GM12875 (cell line): ENCODE results near the gene SLC13A2.

Experiments used
- H3K4me3 ChIP-seq: one replicate; pipeline ENCODE4 v1.5.1; 2011; ENCODE audit warnings: low read depth, low read length, control low read depth
- TF ChIP-seq, protein P1 (sequence below): IDR thresholded peaks from 2 replicates; pipeline ENCODE4 v1.5.1; 2011; ENCODE audit warnings: low read depth, mild to moderate bottlenecking, control low read depth, inconsistent platforms, low read length, moderate library complexity, borderline replicate concordance; ENCODE audit not compliant: insufficient read depth

The SLC13A2 gene

GRCh38 chr17:28530250-28530649 lies 56.8 kb downstream of the SLC13A2 start:
- TF ChIP-seq, protein P1, sequence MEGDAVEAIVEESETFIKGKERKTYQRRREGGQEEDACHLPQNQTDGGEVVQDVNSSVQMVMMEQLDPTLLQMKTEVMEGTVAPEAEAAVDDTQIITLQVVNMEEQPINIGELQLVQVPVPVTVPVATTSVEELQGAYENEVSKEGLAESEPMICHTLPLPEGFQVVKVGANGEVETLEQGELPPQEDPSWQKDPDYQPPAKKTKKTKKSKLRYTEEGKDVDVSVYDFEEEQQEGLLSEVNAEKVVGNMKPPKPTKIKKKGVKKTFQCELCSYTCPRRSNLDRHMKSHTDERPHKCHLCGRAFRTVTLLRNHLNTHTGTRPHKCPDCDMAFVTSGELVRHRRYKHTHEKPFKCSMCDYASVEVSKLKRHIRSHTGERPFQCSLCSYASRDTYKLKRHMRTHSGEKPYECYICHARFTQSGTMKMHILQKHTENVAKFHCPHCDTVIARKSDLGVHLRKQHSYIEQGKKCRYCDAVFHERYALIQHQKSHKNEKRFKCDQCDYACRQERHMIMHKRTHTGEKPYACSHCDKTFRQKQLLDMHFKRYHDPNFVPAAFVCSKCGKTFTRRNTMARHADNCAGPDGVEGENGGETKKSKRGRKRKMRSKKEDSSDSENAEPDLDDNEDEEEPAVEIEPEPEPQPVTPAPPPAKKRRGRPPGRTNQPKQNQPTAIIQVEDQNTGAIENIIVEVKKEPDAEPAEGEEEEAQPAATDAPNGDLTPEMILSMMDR = no peak
- no peak overlapping the region for H3K4me3 ChIP-seq

DNA sequence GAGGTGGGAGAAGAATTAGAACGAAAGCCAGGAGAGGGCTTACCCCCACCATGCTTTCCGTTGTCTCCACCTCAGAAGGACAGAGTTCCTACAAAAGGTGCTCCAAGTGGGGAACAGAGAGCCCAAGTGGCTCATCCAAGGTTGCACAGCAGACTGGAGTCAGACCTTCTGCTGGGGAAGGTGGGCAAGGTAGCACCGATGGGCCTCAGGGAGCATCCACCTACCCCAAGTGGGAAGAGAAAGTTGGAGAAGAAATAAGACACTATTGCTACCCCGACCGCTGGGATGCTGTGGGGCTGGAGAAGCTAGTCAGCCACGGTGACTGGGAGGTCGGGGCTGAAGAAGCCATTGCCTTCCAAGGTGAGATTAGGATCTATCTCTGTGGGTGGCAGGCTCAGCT lies 57.5 kb downstream of the SLC13A2 start:
- TF ChIP-seq, protein P1 = no peak
- H3K4me3 ChIP-seq = no peak overlapping the region

- no peak overlapping the region for H3K4me3 ChIP-seq
- TF ChIP-seq, protein P1 = no peak
These were observed 58.9 kb downstream of the SLC13A2 start for GRCh38 chr17:28532050-28532960.

DNA sequence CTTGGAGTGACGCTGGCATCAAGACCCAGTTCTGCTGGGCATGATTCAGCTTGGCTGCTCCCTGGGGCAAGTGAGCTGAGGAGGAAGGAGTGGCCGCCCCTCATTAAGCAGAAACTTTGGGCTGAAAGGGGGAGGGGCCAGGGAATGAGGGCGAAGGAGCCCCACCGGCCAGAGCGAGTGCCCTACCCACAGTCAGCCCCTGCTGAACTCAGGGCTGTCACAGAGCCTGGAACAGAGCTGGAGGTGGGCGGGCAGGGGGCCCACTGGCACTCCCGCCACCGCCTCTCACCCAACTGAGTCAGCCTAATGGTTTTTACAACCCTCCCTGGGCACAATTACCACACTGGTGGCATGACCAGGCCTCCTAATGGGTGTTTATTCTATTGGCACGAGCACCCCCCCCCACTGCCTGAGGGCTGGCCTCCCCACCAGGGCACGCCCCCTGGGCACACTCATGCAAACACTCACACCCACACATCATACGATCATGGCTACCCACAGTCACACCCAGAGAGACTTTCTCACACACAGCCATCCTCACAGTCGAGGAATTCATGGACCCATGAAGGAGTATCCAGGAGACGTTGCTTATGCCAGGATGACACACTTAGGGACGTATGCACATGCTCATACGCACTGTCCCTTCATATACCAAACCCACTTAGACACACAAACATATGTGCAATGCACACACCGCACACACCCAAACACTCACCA lies 59.8 kb downstream of the SLC13A2 start:
- TF ChIP-seq, protein P1 = no peak
- no peak overlapping the region for H3K4me3 ChIP-seq

DNA sequence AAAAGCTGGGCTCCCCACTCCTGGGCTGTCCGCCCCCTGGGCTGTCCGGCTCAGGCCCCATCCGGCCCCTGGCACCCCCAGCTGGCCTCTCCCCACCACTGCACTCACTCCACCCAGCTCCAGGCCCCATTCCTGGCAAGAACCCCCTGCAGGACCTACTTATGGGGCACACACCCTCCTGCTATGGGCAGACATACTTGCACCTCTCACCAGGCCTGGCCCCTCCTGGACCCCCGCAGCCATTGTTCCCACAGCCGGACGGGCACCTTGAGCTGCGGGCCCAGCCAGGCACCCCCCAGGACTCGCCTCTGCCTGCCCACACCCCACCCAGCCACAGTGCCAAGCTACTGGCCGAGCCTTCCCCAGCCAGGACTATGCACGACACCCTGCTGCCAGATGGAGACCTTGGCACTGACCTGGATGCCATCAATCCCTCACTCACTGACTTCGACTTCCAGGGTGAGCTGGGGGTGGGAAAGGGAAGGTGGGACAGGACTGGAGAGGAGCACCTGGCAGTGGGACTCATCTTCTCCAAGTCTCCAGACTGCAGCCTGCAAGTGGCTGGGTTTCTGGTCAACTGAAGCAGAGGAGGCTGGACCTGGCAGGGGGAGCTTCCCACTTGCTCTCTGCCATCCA lies 61.4 kb downstream of the SLC13A2 start:
- H3K4me3 ChIP-seq = no peak overlapping the region
- TF ChIP-seq, protein P1 = no peak

GRCh38 chr17:28536532-28537218 lies 63.2 kb downstream of the SLC13A2 start:
- no peak overlapping the region for H3K4me3 ChIP-seq
- TF ChIP-seq, protein P1 = no peak
